Keratinocyte (primary cell): ENCODE data around the gene TBC1D25. TPM values are rescaled to one million over a fixed set of nuclear protein-coding genes. Genes with fewer than 3 reads are reported as not detected.

Source experiments
- DNase-seq: peaks from one replicate; pipeline ENCODE4 v3.0.0-alpha.2; 2011; ENCODE audit warnings: low read depth, missing footprints, low spot score
- FAIRE-seq: peaks from 2 replicates; lab custom pipeline; 2011; peaks lifted over from hg19 to GRCh38; lab: Jason Lieb, UNC
- H2AFZ ChIP-seq: 2 replicates; pipeline ENCODE4 v1.6.0; 2012; ENCODE audit warnings: low read length, control low read depth, inconsistent platforms; ENCODE audit not compliant: control insufficient read depth
- H3K27ac ChIP-seq: 2 replicates; pipeline ENCODE4 v1.5.1; 2011; ENCODE audit warnings: low read length; ENCODE audit not compliant: control insufficient read depth, insufficient read depth
- H3K27me3 ChIP-seq: 3 replicates; pipeline ENCODE4 v1.6.0; 2011; ENCODE audit warnings: low read length; ENCODE audit not compliant: control insufficient read depth, insufficient read depth; ENCODE audit errors: extremely low read depth
- H3K36me3 ChIP-seq, 2 experiments: 2 replicates in 1 of 2; 3 replicates in 1 of 2; pipeline ENCODE4 v1.5.1; 2011; ENCODE audit warnings: low read length in 2 of 2, mild to moderate bottlenecking in 1 of 2; ENCODE audit not compliant: control insufficient read depth in 2 of 2, insufficient read depth in 2 of 2; ENCODE audit errors: extremely low read depth in 1 of 2
- H3K4me1 ChIP-seq: 3 replicates; pipeline ENCODE4 v1.5.1; 2011; ENCODE audit warnings: low read length; ENCODE audit not compliant: control insufficient read depth, insufficient read depth; ENCODE audit errors: extremely low read depth
- H3K4me2 ChIP-seq: 3 replicates; pipeline ENCODE4 v1.6.0; 2011; ENCODE audit warnings: low read depth, low read length; ENCODE audit not compliant: control insufficient read depth, insufficient read depth; ENCODE audit errors: extremely low read depth
- H3K4me3 ChIP-seq, 3 experiments: fragments of 200-600 bp in 1 of 3; sonication (generic) in 1 of 3; 2 replicates in 2 of 3; 3 replicates in 1 of 3; pipeline ENCODE4 v1.5.1; 2011 to 2016; ENCODE audit warnings: low read length in 3 of 3, mild to moderate bottlenecking in 3 of 3, control low read depth in 2 of 3, inconsistent platforms in 1 of 3, low read depth in 1 of 3, mixed read lengths in 1 of 3, mixed run types in 1 of 3, moderate library complexity in 1 of 3; ENCODE audit not compliant: control insufficient read depth in 2 of 3, insufficient read depth in 2 of 3; ENCODE audit errors: extremely low read depth in 1 of 3
- H3K79me2 ChIP-seq: 2 replicates; pipeline ENCODE4 v1.6.0; 2012; ENCODE audit warnings: low read length; ENCODE audit not compliant: control insufficient read depth, insufficient read depth
- H3K9ac ChIP-seq: 3 replicates; pipeline ENCODE4 v1.6.0; 2011; ENCODE audit warnings: low read length; ENCODE audit not compliant: control insufficient read depth, insufficient read depth; ENCODE audit errors: extremely low read depth
- H3K9me1 ChIP-seq: 3 replicates; pipeline ENCODE4 v1.6.0; 2011; ENCODE audit warnings: low read length; ENCODE audit not compliant: control insufficient read depth, insufficient read depth; ENCODE audit errors: extremely low read depth
- H3K9me3 ChIP-seq: 2 replicates; pipeline ENCODE4 v1.5.1; 2012; ENCODE audit warnings: low read depth, low read length; ENCODE audit not compliant: control insufficient read depth
- H4K20me1 ChIP-seq: 3 replicates; pipeline ENCODE4 v1.6.0; 2011; ENCODE audit warnings: low read length; ENCODE audit not compliant: control insufficient read depth, insufficient read depth; ENCODE audit errors: extremely low read depth
- CTCF ChIP-seq, 3 experiments: IDR thresholded peaks in 1 of 3; conservative IDR thresholded peaks in 1 of 3; optimal IDR thresholded peaks in 1 of 3; 2 replicates in 2 of 3; 3 replicates in 1 of 3; pipeline versions ENCODE3 to v1.5.1; 2011; ENCODE audit warnings: low read length in 3 of 3, mild to moderate bottlenecking in 3 of 3, moderate library complexity in 2 of 3, control low read depth in 1 of 3, inconsistent platforms in 1 of 3; ENCODE audit not compliant: insufficient read depth in 2 of 3; ENCODE audit errors: extremely low read depth in 1 of 3
- EZH2 ChIP-seq: IDR thresholded peaks from one replicate; pipeline ENCODE4 v1.6.1; 2012; ENCODE audit warnings: inconsistent platforms, mild to moderate bottlenecking, low read length, moderate library complexity
- dilution Hi-C: fragments of 300-500 bp; cut with MboI; formaldehyde crosslinking; loops from one replicate; pipeline ENCODE4 v1.7.0; 2020; ENCODE audit warnings: low sequenced_read_pairs; ENCODE audit not compliant: extremely low pct_ligation_motif_present
- polyA plus RNA-seq, 5 experiments: library from polyadenylated mRNA; depleted of rRNA in 3 of 5; stranded (reverse) in 3 of 5; stranded (forward) in 1 of 5; unstranded in 1 of 5; fragments of >200 nt; gene quantifications; 1 replicate in 1 of 5; 2 replicates in 3 of 5; 3 replicates in 1 of 5; pipeline versions ENCODE4 v1.2.1 to v1.2.3, GENCODE V29; 2011 to 2012; ENCODE audit warnings: missing spikeins in 2 of 5, low read depth in 1 of 5, low replicate concordance in 1 of 5

Gene TBC1D25
- polyA plus RNA-seq, 1 donor (not counting 4 experiments of a cell fraction or from before 2014, with no cell fraction given), result 9.2 TPM

DNA sequence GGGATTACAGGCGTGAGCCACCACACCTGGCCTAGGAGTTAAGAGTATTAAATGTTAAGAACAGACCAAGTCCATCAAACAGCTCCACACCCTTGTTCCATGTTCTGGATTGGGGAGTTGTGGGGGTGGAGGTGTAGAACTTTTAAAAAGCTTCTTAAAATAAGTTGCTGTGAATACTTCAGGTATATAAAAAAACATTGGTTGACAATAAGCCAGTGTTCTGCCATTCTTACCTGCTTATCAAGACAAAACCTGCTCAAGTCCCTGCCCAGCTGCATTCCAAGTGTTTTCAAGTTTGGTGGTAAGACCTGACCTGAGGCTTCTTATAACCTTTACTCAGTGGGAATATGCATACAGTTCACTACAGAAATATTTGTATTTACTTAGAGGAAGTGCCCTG is 41.1 kb downstream of the TBC1D25 start:
- no peaks in the 10 kb centered on the region for H3K27me3 ChIP-seq
- no peak overlapping the region for H3K4me3 ChIP-seq
- H3K4me2 ChIP-seq, result no peak overlapping the region
- H2AFZ ChIP-seq, result no peak overlapping the region
- dilution Hi-C loops, result no loop called here
- H4K20me1 ChIP-seq, result no peaks in the 10 kb centered on the region
- H3K27ac ChIP-seq, result no peak overlapping the region
- no peak for DNase-seq
- H3K36me3 ChIP-seq, result peaks cover 5 to 13% of the 10 kb centered on the region in 2 experiments
- no peaks in the 10 kb centered on the region for H3K9me1 ChIP-seq
- TF ChIP-seq CTCF (optimal IDR thresholded peaks at IDR 0.05 in 1 of 3, IDR thresholded peaks at IDR 0.05 in 1 of 3, conservative IDR thresholded peaks at IDR 0.05 in 1 of 3; ENCODE audit: extremely low read depth in 1 of 3, insufficient read depth in 2 of 3, low read length in 3 of 3) (no peak), EZH2 (no peak)
- H3K4me1 ChIP-seq, result peaks cover 25% of the 10 kb centered on the region
- no peak for FAIRE-seq
- peaks cover 10% of the 10 kb centered on the region for H3K79me2 ChIP-seq
- no peak overlapping the region for H3K9ac ChIP-seq
- no peaks in the 10 kb centered on the region for H3K9me3 ChIP-seq

DNA sequence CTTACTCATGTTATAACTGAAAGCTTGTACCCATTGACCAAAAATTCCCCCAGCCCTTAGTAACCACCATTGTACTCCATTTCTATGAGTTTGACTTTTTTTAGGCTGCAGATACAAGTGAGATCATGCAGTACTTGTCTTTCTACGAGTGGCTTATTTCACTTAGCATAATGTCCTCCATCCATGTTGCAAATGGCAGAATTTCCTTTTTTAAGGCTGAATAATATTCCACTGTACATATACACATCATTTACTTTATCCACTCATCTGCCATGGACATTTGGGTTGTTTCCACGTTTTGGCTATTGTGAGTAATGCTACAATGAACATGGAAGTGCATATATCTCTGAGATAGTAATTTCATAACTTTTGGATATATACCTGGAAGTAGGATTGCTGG is 45.2 kb downstream of the TBC1D25 start:
- no peaks in the 10 kb centered on the region for H3K27me3 ChIP-seq
- H3K9ac ChIP-seq, result no peak overlapping the region
- H3K4me1 ChIP-seq, result peaks cover 7% of the 10 kb centered on the region
- no peak overlapping the region for H3K4me2 ChIP-seq
- TF ChIP-seq EZH2, result no peak
- TF ChIP-seq CTCF (optimal IDR thresholded peaks at IDR 0.05 in 1 of 3, IDR thresholded peaks at IDR 0.05 in 1 of 3, conservative IDR thresholded peaks at IDR 0.05 in 1 of 3; ENCODE audit: extremely low read depth in 1 of 3, insufficient read depth in 2 of 3, low read length in 3 of 3), result no peak
- H3K79me2 ChIP-seq, result no peaks in the 10 kb centered on the region
- no peak for DNase-seq
- H3K36me3 ChIP-seq, result no peaks in the 10 kb centered on the region
- no peak for FAIRE-seq
- H3K9me1 ChIP-seq, result no peaks in the 10 kb centered on the region
- H2AFZ ChIP-seq, result no peak overlapping the region
- dilution Hi-C loops, result no loop called here
- H3K27ac ChIP-seq, result no peak overlapping the region
- no peaks in the 10 kb centered on the region for H4K20me1 ChIP-seq
- no peak overlapping the region for H3K4me3 ChIP-seq
- no peaks in the 10 kb centered on the region for H3K9me3 ChIP-seq
